Panc1 (cell line): Measurements from ENCODE around the gene HLCS. TPM values are rescaled to one million over a fixed set of nuclear protein-coding genes. Genes with fewer than 3 reads are reported as not detected.
A peak's percentile ranks its signal among the peaks of the same experiment; 100 is the strongest.

Source experiments
- ATAC-seq: fragments of 200-7000 bp; cut with Tn5 transposase; 2 replicates; pipeline ENCODE4 v1.9.1; 2020; ENCODE audit warnings: mild to moderate bottlenecking, moderate library complexity
- BruUV-seq: library from RNA; stranded (reverse); fragments of 400-500 nt; replicated peaks from 2 replicates; lab custom pipeline; 2021; lab: Mats Ljungman, UMichigan
- CTCF ChIA-PET: fragments of 300-600 bp; sonication (Branson Sonifier 250); formaldehyde crosslinking; loops from one replicate; lab custom pipeline; 2022; ENCODE audit warnings: antibody characterized with exemption; lab: Charles Lee
- POLR2A ChIA-PET: fragments of 300-600 bp; sonication (Branson Sonifier 250); formaldehyde crosslinking; loops from one replicate; lab custom pipeline; 2022; ENCODE audit warnings: antibody characterized with exemption; lab: Charles Lee
- DNase-seq: peaks from one replicate; pipeline ENCODE4 v3.0.0-alpha.2; 2010; ENCODE audit warnings: low read depth, low spot score
- H3K27ac ChIP-seq: 2 replicates; pipeline ENCODE4 v1.5.1; 2011; ENCODE audit warnings: mild to moderate bottlenecking, low read length, inconsistent platforms
- H3K27me3 ChIP-seq: fragments of 200-500 bp; sonication (Bioruptor generic); 2 replicates; pipeline ENCODE4 v1.6.0; 2014; ENCODE audit warnings: low read length, inconsistent platforms; ENCODE audit not compliant: control insufficient read depth, insufficient read depth
- H3K36me3 ChIP-seq: fragments of 200-500 bp; sonication (Bioruptor generic); 2 replicates; pipeline ENCODE4 v1.5.1; 2014; ENCODE audit warnings: inconsistent platforms, mild to moderate bottlenecking, low read length, moderate library complexity; ENCODE audit not compliant: control insufficient read depth, insufficient read depth
- H3K4me1 ChIP-seq: 2 replicates; pipeline ENCODE4 v1.5.1; 2011; ENCODE audit warnings: inconsistent platforms, mild to moderate bottlenecking, low read length, moderate library complexity; ENCODE audit not compliant: control insufficient read depth, insufficient read depth
- H3K4me3 ChIP-seq, 2 experiments: 2 replicates each; pipeline ENCODE4 v1.5.1; 2011 to 2012; ENCODE audit warnings: low read depth in 2 of 2, low read length in 2 of 2, mild to moderate bottlenecking in 2 of 2, inconsistent platforms in 1 of 2, moderate library complexity in 1 of 2
- H3K9me3 ChIP-seq: fragments of 200-500 bp; sonication (Bioruptor generic); 2 replicates; pipeline ENCODE4 v1.5.1; 2014; ENCODE audit warnings: low read depth, mild to moderate bottlenecking, inconsistent platforms, low read length, moderate library complexity; ENCODE audit not compliant: control insufficient read depth, insufficient read depth
- CTCF ChIP-seq: fragments of 450-650 bp; IDR thresholded peaks from 2 replicates; pipeline ENCODE4 v1.5.1; 2017; ENCODE audit warnings: mild to moderate bottlenecking
- POLR2AphosphoS5 ChIP-seq: IDR thresholded peaks from 2 replicates; pipeline ENCODE4 v1.6.1; 2012; ENCODE audit warnings: mild to moderate bottlenecking, low read depth, low read length, moderate library complexity
- REST ChIP-seq, 2 experiments: IDR thresholded peaks; 2 replicates each; pipeline ENCODE4 v1.6.1; 2011 to 2012; ENCODE audit warnings: low read depth in 2 of 2, control low read depth in 1 of 2, low read length in 1 of 2, mild to moderate bottlenecking in 1 of 2, moderate library complexity in 1 of 2; ENCODE audit not compliant: insufficient read depth in 1 of 2
- SIN3A ChIP-seq: IDR thresholded peaks from 2 replicates; pipeline ENCODE4 v1.6.1; 2012; ENCODE audit warnings: low read depth, mild to moderate bottlenecking, low read length, moderate library complexity, borderline replicate concordance; ENCODE audit not compliant: insufficient read depth
- TCF7L2 ChIP-seq: IDR thresholded peaks from 2 replicates; pipeline ENCODE4 v1.6.1; 2011; ENCODE audit warnings: mild to moderate bottlenecking, low read depth, low read length, inconsistent platforms
- in situ Hi-C: cut with HindIII; loops from 2 replicates; pipeline ENCODE4 v1.10.0; 2016; ENCODE audit warnings: low sequenced_read_pairs, low pct_unique_long_range_greater_than_20kb
- intact Hi-C: fragments of 100-400 bp; cut with micrococcal nuclease; formaldehyde crosslinking; loops from one replicate; pipeline ENCODE4 v1.10.0; 2022; ENCODE audit not compliant: unreplicated experiment
- total RNA-seq: library from RNA; stranded (reverse); gene quantifications from one replicate; pipeline ENCODE4 v1.2.1, GENCODE V29; 2021; ENCODE audit not compliant: unreplicated experiment

Gene HLCS
- total RNA-seq, 1 experiment from 2014 or later = 15.3 TPM

GRCh38 chr21:36861595-36862323 lies 104.7 kb downstream of the HLCS start:
- H3K27me3 ChIP-seq = no peaks in the 10 kb centered on the region
- peaks cover 18% of the 10 kb centered on the region for H3K4me1 ChIP-seq
- H3K36me3 ChIP-seq = no peaks in the 10 kb centered on the region
- ATAC-seq (no peak), DNase-seq (no peak)
- in situ Hi-C loops (no loop called here), intact Hi-C loops (no loop called here)
- no peak for TF ChIP-seq TCF7L2
- no peak for TF ChIP-seq POLR2AphosphoS5
- TF ChIP-seq CTCF = no peak
- no peak for TF ChIP-seq SIN3A
- no peak overlapping the region for H3K4me3 ChIP-seq
- ChIA-PET CTCF (no interaction called here), POLR2A (no interaction called here)
- BruUV-seq = no TSS peak
- H3K9me3 ChIP-seq = no peaks in the 10 kb centered on the region
- H3K27ac ChIP-seq = no peak overlapping the region; the same call in 1 of the 2 replicates

GRCh38 chr21:36860736-36861594 lies 105.5 kb downstream of the HLCS start:
- in situ Hi-C loops (no loop called here), intact Hi-C loops (no loop called here)
- Histone ChIP-seq H3K4me3 (no peak overlapping the region), H3K9me3 (no peaks in the 10 kb centered on the region), H3K27me3 (no peaks in the 10 kb centered on the region), H3K4me1 (peaks cover 18% of the 10 kb centered on the region), H3K27ac (peak overlapping the region; percentile 54; the same call in 1 of the 2 replicates), H3K36me3 (no peaks in the 10 kb centered on the region)
- ChIA-PET POLR2A (no interaction called here), CTCF (no interaction called here)
- no TSS peak for BruUV-seq
- ATAC-seq (peak; percentile 85), DNase-seq (no peak)
- no peak for TF ChIP-seq SIN3A
- TF ChIP-seq TCF7L2 = no peak
- TF ChIP-seq POLR2AphosphoS5 = no peak
- no peak for TF ChIP-seq REST (IDR thresholded peaks at IDR 0.05; ENCODE audit: insufficient read depth in 1 of 2, low read depth in 2 of 2, low read length in 1 of 2)
